HepG2 (cell line): ENCODE measurements around the gene C16orf87. TPM values are rescaled to one million over a fixed set of nuclear protein-coding genes. Genes with fewer than 3 reads are reported as not detected.

Experiments
- ATAC-seq: fragments of 200-7000 bp; cut with Tn5 transposase; 3 replicates; pipeline ENCODE4 v1.9.1; 2020; ENCODE audit warnings: mild to moderate bottlenecking, moderate library complexity
- BruUV-seq: library from RNA; stranded (reverse); fragments of 400-500 nt; replicated peaks from 2 replicates; lab custom pipeline; 2021; lab: Mats Ljungman, UMichigan
- CTCF ChIA-PET: fragments of 300-600 bp; formaldehyde crosslinking; extraction: SDS; loops from one replicate; lab custom pipeline; 2021; ENCODE audit warnings: low total read pairs, inconsistent platforms, low intra/inter-chr PET ratio; lab: Yijun Ruan, JAX
- POLR2A ChIA-PET: fragments of 350-600 bp; sonication (Branson Sonifier 250); formaldehyde crosslinking; loops from one replicate; lab custom pipeline; 2020; ENCODE audit warnings: antibody characterized with exemption, inconsistent platforms; lab: Yijun Ruan, JAX
- DNase-seq: peaks from one replicate; pipeline ENCODE4 v3.0.0-alpha.2; 2015; ENCODE audit warnings: low spot score
- FAIRE-seq: peaks from 3 replicates; lab custom pipeline; 2011; peaks lifted over from hg19 to GRCh38; lab: Jason Lieb, UNC
- H2AFZ ChIP-seq: one replicate; pipeline ENCODE4 v1.6.1; 2011; ENCODE audit warnings: low read length, inconsistent platforms
- H3K27ac ChIP-seq: fragments of 300-600 bp; 3 replicates; pipeline ENCODE4 v1.8.0; 2011; ENCODE audit warnings: mixed run types, mild to moderate bottlenecking, mixed read lengths, low read length, inconsistent platforms; ENCODE audit not compliant: insufficient read depth; ENCODE audit errors: extremely low read length
- H3K27me3 ChIP-seq, 2 experiments: fragments of 200-600 bp in 1 of 2; 2 replicates in 1 of 2; 3 replicates in 1 of 2; pipeline versions ENCODE4 v1.6.0 to v1.8.0; 2011; ENCODE audit warnings: low read length in 2 of 2, mild to moderate bottlenecking in 2 of 2, moderate library complexity in 2 of 2, inconsistent platforms in 1 of 2; ENCODE audit not compliant: insufficient read depth in 2 of 2, control insufficient read depth in 1 of 2
- H3K36me3 ChIP-seq, 2 experiments: fragments of 200-600 bp in 1 of 2; replicated peaks in 1 of 2; 2 replicates in 1 of 2; 3 replicates in 1 of 2; pipeline versions ENCODE4 v1.5.1 to v1.8.0; 2011; ENCODE audit warnings: low read length in 2 of 2, inconsistent platforms in 1 of 2; ENCODE audit not compliant: insufficient read depth in 2 of 2, control insufficient read depth in 1 of 2
- H3K4me1 ChIP-seq: 2 replicates; pipeline ENCODE4 v1.5.1; 2012; ENCODE audit warnings: low read length, inconsistent platforms; ENCODE audit not compliant: insufficient read depth
- H3K4me2 ChIP-seq: 2 replicates; pipeline ENCODE4 v1.6.0; 2011; ENCODE audit warnings: low read depth, low read length, inconsistent platforms
- H3K4me3 ChIP-seq, 3 experiments: fragments of 200-600 bp in 1 of 3; sonication (generic), shearing (Covaris generic) in 1 of 3; replicated peaks in 1 of 3; 2 replicates each; pipeline ENCODE4 v1.5.1; 2011 to 2016; ENCODE audit warnings: low read length in 3 of 3, inconsistent platforms in 2 of 3, low read depth in 2 of 3, mild to moderate bottlenecking in 2 of 3, control low read depth in 1 of 3, mixed read lengths in 1 of 3; ENCODE audit not compliant: insufficient read depth in 1 of 3
- H3K79me2 ChIP-seq: one replicate; pipeline ENCODE4 v1.6.1; 2011; ENCODE audit warnings: low read length, inconsistent platforms; ENCODE audit not compliant: insufficient read depth
- H3K9ac ChIP-seq: 2 replicates; pipeline ENCODE4 v1.6.0; 2011; ENCODE audit warnings: mild to moderate bottlenecking, low read depth, low read length, inconsistent platforms; ENCODE audit not compliant: insufficient read depth
- H3K9me3 ChIP-seq: 2 replicates; pipeline ENCODE4 v1.5.1; 2012; ENCODE audit warnings: mild to moderate bottlenecking, low read length
- H4K20me1 ChIP-seq: 2 replicates; pipeline ENCODE4 v1.6.0; 2011; ENCODE audit warnings: inconsistent platforms, mild to moderate bottlenecking, low read length, moderate library complexity; ENCODE audit not compliant: insufficient read depth
- CBX5 ChIP-seq: sonication (generic); formaldehyde crosslinking; IDR thresholded peaks from 2 replicates; pipeline ENCODE4 v1.4.0; 2020; ENCODE audit warnings: missing genetic modification reagents, borderline replicate concordance
- E2F1 ChIP-seq: sonication (generic); formaldehyde crosslinking; IDR thresholded peaks from 2 replicates; pipeline ENCODE4 v1.5.0; 2020; ENCODE audit warnings: missing genetic modification reagents
- HNF4A ChIP-seq: sonication (generic); formaldehyde crosslinking; IDR thresholded peaks from 2 replicates; pipeline ENCODE4 v1.4.0; 2020; ENCODE audit warnings: missing genetic modification reagents
- POGZ ChIP-seq: sonication (generic); formaldehyde crosslinking; IDR thresholded peaks from 2 replicates; pipeline ENCODE4 v1.4.0; 2020; ENCODE audit warnings: mild to moderate bottlenecking, missing genetic modification reagents
- RBFOX2 ChIP-seq: fragments of 200-400 bp; formaldehyde crosslinking; IDR thresholded peaks from 2 replicates; pipeline ENCODE4 v1.6.1; 2017; ENCODE audit warnings: low read depth, mild to moderate bottlenecking, low read length
- SOX6 ChIP-seq, 2 experiments: fragments of 450-650 bp in 1 of 2; sonication (generic) in 1 of 2; formaldehyde crosslinking in 1 of 2; IDR thresholded peaks; 2 replicates each; pipeline versions ENCODE4 v1.4.0 to v1.6.1; 2017 to 2020; ENCODE audit warnings: antibody characterized with exemption in 1 of 2, mild to moderate bottlenecking in 1 of 2, missing genetic modification reagents in 1 of 2
- TCF7L2 ChIP-seq: IDR thresholded peaks from 2 replicates; pipeline ENCODE4 v1.6.1; 2011; ENCODE audit warnings: mild to moderate bottlenecking, low read depth, low read length, moderate library complexity
- ZNF44 ChIP-seq: sonication (generic); formaldehyde crosslinking; IDR thresholded peaks from 2 replicates; pipeline ENCODE4 v1.5.1; 2020; ENCODE audit warnings: mild to moderate bottlenecking, missing genetic modification reagents
- ZNF556 ChIP-seq: sonication (generic); formaldehyde crosslinking; IDR thresholded peaks from 2 replicates; pipeline ENCODE4 v1.4.0; 2020; ENCODE audit warnings: mild to moderate bottlenecking, missing genetic modification reagents, borderline replicate concordance
- ZSCAN20 ChIP-seq: sonication (generic); formaldehyde crosslinking; IDR thresholded peaks from 2 replicates; pipeline ENCODE4 v1.4.0; 2020; ENCODE audit warnings: missing genetic modification reagents, mild to moderate bottlenecking, borderline replicate concordance
- WGBS: methylation state at CpG from one replicate; pipeline ENCODE4 v1.1.6; 2017; ENCODE audit warnings: low lambda C conversion rate; 5-methylcytosine and 5-hydroxymethylcytosine counted together
- in situ Hi-C: cut with HindIII; loops from 2 replicates; pipeline ENCODE4 v1.10.0; 2017; ENCODE audit warnings: low pct_unique_long_range_greater_than_20kb; ENCODE audit not compliant: extremely low pct_ligation_motif_present
- intact Hi-C: fragments of 100-400 bp; cut with micrococcal nuclease; formaldehyde crosslinking; loops from one replicate; pipeline ENCODE4 v1.10.0; 2022; ENCODE audit not compliant: unreplicated experiment
- polyA plus RNA-seq, 8 experiments: library from polyadenylated mRNA; depleted of rRNA in 3 of 8; stranded (reverse) in 7 of 8; unstranded in 1 of 8; fragments of >200 nt; fragmentation: Illumina TruSeq in 4 of 8; extraction: Trizol in 4 of 8; gene quantifications; 2 replicates each; pipeline versions ENCODE4 v1.2.1 to v1.2.3, GENCODE V29; 2011 to 2016; ENCODE audit warnings: low read depth in 4 of 8, missing spikeins in 1 of 8, mixed read lengths in 1 of 8; ENCODE audit not compliant: insufficient read depth in 1 of 8
- total RNA-seq, 5 experiments: library from RNA; depleted of rRNA; stranded (reverse); fragments of >200 nt; fragmentation: Illumina TruSeq; extraction: Trizol; gene quantifications; 2 replicates each; pipeline ENCODE4 v1.2.3, GENCODE V29; 2016; ENCODE audit warnings: low read depth in 1 of 5
- TF ChIP-seq, protein P1 (sequence below): sonication (generic); formaldehyde crosslinking; IDR thresholded peaks from 2 replicates; pipeline ENCODE4 v1.4.0; 2020; ENCODE audit warnings: missing genetic modification reagents, mild to moderate bottlenecking, borderline replicate concordance
- TF ChIP-seq, protein P2 (sequence below): sonication (generic); formaldehyde crosslinking; IDR thresholded peaks from 2 replicates; pipeline ENCODE4; 2020; ENCODE audit warnings: missing genetic modification reagents, mild to moderate bottlenecking, borderline replicate concordance
- TF ChIP-seq, protein P3 (sequence below): sonication (generic); formaldehyde crosslinking; IDR thresholded peaks from 2 replicates; pipeline ENCODE4 v1.5.0; 2020; ENCODE audit warnings: mild to moderate bottlenecking, low read depth, missing genetic modification reagents, borderline replicate concordance

The C16orf87 gene
- total and polyA plus RNA-seq, 2 of the 13 experiments (the other 11 are each of a cell fraction or from before 2014, with no cell fraction given) = 8.6 to 19.5 TPM

- peaks cover 100% of the 10 kb centered on the region for H3K4me1 ChIP-seq
- no peak overlapping the region for H3K9ac ChIP-seq
- no peak for ATAC-seq
- no peaks in the 10 kb centered on the region for H3K79me2 ChIP-seq
- FAIRE-seq = no peak
- H4K20me1 ChIP-seq = no peaks in the 10 kb centered on the region
- H3K27ac ChIP-seq = no peak overlapping the region
- H2AFZ ChIP-seq = no peak overlapping the region
- intact Hi-C loops (no loop called here), in situ Hi-C loops (no loop called here)
- no peak overlapping the region for H3K4me2 ChIP-seq
- no peak for DNase-seq
- BruUV-seq = no TSS peak
- H3K4me3 ChIP-seq = no peak overlapping the region
- CTCF ChIA-PET = no interaction called here
- H3K9me3 ChIP-seq = no peaks in the 10 kb centered on the region
- no peaks in the 10 kb centered on the region for H3K36me3 ChIP-seq
- POLR2A ChIA-PET = interaction anchor here (1.1 to 4.9 kb wide), 3 partner anchors 9 to 13 kb away, joined by 3 to 76 read pairs (median 59); partner anchors contain the start of gene GPT2
- TF ChIP-seq POGZ (CRISPR knock-in tag) (no peak), SOX6 (IDR thresholded peaks at IDR 0.05) (no peak), SOX6 (CRISPR knock-in tag; IDR thresholded peaks at IDR 0.05) (no peak), RBFOX2 (no peak), E2F1 (CRISPR knock-in tag) (no peak), ZNF44 (CRISPR knock-in tag) (no peak), CBX5 (CRISPR knock-in tag) (no peak), TCF7L2 (no peak), HNF4A (CRISPR knock-in tag) (no peak), ZSCAN20 (CRISPR knock-in tag) (no peak), ZNF556 (no peak)
- TF ChIP-seq, protein P1, sequence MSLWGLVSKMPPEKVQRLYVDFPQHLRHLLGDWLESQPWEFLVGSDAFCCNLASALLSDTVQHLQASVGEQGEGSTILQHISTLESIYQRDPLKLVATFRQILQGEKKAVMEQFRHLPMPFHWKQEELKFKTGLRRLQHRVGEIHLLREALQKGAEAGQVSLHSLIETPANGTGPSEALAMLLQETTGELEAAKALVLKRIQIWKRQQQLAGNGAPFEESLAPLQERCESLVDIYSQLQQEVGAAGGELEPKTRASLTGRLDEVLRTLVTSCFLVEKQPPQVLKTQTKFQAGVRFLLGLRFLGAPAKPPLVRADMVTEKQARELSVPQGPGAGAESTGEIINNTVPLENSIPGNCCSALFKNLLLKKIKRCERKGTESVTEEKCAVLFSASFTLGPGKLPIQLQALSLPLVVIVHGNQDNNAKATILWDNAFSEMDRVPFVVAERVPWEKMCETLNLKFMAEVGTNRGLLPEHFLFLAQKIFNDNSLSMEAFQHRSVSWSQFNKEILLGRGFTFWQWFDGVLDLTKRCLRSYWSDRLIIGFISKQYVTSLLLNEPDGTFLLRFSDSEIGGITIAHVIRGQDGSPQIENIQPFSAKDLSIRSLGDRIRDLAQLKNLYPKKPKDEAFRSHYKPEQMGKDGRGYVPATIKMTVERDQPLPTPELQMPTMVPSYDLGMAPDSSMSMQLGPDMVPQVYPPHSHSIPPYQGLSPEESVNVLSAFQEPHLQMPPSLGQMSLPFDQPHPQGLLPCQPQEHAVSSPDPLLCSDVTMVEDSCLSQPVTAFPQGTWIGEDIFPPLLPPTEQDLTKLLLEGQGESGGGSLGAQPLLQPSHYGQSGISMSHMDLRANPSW (CRISPR knock-in tag) = no peak
- TF ChIP-seq, protein P2, sequence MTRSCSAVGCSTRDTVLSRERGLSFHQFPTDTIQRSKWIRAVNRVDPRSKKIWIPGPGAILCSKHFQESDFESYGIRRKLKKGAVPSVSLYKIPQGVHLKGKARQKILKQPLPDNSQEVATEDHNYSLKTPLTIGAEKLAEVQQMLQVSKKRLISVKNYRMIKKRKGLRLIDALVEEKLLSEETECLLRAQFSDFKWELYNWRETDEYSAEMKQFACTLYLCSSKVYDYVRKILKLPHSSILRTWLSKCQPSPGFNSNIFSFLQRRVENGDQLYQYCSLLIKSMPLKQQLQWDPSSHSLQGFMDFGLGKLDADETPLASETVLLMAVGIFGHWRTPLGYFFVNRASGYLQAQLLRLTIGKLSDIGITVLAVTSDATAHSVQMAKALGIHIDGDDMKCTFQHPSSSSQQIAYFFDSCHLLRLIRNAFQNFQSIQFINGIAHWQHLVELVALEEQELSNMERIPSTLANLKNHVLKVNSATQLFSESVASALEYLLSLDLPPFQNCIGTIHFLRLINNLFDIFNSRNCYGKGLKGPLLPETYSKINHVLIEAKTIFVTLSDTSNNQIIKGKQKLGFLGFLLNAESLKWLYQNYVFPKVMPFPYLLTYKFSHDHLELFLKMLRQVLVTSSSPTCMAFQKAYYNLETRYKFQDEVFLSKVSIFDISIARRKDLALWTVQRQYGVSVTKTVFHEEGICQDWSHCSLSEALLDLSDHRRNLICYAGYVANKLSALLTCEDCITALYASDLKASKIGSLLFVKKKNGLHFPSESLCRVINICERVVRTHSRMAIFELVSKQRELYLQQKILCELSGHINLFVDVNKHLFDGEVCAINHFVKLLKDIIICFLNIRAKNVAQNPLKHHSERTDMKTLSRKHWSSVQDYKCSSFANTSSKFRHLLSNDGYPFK = no peak
- TF ChIP-seq, protein P3, sequence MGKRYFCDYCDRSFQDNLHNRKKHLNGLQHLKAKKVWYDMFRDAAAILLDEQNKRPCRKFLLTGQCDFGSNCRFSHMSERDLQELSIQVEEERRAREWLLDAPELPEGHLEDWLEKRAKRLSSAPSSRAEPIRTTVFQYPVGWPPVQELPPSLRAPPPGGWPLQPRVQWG = no peak
- WGBS = 90% methylated on average over 3 of the region's 3 CpGs
- H3K27me3 ChIP-seq = no peaks in the 10 kb centered on the region
Measured at GRCh38 chr16:46873201-46873600, 42.2 kb upstream of the C16orf87 start.
